ENCODE data around the gene N4BP3.
A peak's percentile ranks its signal among the peaks of the same experiment; 100 is the strongest.

DNA sequence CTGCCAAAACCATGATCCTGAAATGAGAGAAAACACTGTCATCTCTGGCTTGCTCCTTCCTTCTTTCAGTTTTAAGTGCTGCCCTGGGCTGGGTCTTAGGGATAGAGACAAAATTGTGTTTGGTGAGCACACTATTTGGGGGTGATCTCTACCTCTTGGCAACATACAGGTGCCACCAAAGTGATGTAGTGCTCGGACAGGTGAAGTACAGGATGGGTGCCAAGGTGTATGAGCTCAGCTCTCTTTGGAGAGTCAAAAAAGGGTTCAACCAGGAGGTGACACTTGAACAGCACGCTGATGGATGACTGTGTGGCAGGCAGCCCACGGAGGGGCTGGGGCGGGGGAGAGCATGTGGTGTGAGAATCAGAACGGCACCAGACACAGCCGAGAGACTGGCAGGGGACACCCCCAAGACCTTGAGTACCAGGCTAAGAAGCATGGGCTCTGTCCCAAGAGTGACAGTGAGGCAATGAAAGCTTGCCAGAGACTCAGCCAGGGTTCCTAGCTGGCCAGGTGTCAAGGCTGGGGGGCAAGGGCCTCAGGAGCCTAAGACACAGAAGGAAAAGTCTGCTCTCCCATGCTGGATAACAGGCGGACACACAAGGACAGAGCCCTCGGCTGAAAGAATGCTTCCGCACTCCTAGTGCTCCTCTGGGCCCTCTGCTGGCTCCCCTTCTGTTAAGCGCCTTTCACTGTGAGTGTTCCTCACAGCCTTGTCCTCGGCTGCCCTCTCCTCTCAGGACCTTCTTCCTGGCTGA is 37.8 kb downstream of the N4BP3 start:
- TF ChIP-seq CTCF (IDR thresholded peaks at IDR 0.05) (no peak), ZNF138 (CRISPR knock-in tag; conservative IDR thresholded peaks at IDR 0.05) (no peak), CBFB (CRISPR knock-in tag; IDR thresholded peaks at IDR 0.05; ENCODE audit: low read depth) (no peak), ZNF263 (CRISPR knock-in tag; IDR thresholded peaks at IDR 0.05; ENCODE audit: low read depth) (no peak), CREB1 (CRISPR knock-in tag; IDR thresholded peaks at IDR 0.05) (peak; percentile 33; the same call in 1 of the 2 replicates), ZNF121 (CRISPR knock-in tag; IDR thresholded peaks at IDR 0.05) (no peak), PRDM15 (CRISPR knock-in tag; IDR thresholded peaks at IDR 0.05) (no peak), JUN (CRISPR knock-in tag; IDR thresholded peaks at IDR 0.05) (no peak), ELF4 (CRISPR knock-in tag; IDR thresholded peaks at IDR 0.05; ENCODE audit: low read depth) (no peak)
- TF ChIP-seq, protein P1, sequence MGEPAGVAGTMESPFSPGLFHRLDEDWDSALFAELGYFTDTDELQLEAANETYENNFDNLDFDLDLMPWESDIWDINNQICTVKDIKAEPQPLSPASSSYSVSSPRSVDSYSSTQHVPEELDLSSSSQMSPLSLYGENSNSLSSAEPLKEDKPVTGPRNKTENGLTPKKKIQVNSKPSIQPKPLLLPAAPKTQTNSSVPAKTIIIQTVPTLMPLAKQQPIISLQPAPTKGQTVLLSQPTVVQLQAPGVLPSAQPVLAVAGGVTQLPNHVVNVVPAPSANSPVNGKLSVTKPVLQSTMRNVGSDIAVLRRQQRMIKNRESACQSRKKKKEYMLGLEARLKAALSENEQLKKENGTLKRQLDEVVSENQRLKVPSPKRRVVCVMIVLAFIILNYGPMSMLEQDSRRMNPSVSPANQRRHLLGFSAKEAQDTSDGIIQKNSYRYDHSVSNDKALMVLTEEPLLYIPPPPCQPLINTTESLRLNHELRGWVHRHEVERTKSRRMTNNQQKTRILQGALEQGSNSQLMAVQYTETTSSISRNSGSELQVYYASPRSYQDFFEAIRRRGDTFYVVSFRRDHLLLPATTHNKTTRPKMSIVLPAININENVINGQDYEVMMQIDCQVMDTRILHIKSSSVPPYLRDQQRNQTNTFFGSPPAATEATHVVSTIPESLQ (CRISPR knock-in tag; IDR thresholded peaks at IDR 0.05) = no peak

All from WTC11 (cell line).